OCI-M2 (cell line): Measurements from ENCODE around the gene FKRP.
"Not testable (repeated sequence)": the region's sequence is repeated elsewhere in the genome, so short reads cannot be mapped to it uniquely, and the experiment has no call there.

Experiments
- DNase-seq: peaks from one replicate; lab custom pipeline; 2025; ENCODE audit not compliant: unreplicated experiment; lab: John Stamatoyannopoulos, UW

Gene FKRP, protein sequence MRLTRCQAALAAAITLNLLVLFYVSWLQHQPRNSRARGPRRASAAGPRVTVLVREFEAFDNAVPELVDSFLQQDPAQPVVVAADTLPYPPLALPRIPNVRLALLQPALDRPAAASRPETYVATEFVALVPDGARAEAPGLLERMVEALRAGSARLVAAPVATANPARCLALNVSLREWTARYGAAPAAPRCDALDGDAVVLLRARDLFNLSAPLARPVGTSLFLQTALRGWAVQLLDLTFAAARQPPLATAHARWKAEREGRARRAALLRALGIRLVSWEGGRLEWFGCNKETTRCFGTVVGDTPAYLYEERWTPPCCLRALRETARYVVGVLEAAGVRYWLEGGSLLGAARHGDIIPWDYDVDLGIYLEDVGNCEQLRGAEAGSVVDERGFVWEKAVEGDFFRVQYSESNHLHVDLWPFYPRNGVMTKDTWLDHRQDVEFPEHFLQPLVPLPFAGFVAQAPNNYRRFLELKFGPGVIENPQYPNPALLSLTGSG

DNA sequence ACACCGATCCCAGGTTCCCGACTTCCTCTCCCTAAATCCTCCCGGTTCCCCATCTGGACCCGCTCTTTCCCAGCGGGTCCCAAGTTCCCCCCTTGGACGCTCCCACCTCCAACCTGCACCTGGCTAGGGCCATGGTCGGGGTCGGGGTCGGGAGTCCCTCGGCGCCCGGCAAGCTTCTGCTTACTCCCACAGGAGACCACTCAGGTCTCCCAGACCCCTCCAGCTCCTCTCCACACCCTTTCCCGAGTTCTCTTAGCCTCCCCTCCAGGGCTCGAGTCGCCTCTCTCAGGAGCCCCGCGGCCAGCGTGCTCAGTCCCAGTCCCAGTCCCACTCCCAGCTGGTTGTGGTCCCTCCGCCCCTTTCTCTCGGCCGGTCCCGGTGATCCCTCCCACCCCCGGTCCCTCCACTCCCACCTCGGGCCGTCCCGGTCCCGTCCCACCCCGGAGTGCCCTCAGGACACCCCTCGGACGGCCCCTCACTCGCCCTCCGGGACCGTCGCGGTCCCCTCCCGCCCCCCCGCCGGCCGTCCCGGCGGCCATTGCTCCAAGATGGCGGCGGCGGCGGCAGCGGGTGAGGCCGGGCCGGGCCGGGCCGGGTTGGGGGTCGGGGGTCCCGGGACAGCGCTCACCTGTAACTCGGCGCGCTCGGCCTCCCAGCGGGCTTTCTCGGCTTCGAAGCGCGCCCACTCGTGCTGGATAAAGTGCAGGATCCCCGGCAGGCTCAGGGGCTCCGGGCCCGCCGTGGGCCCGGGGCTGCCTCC lies at the start of gene FKRP:
Gene FKRP, plus strand, starts transcription at position 537 of the 760 bp plus-strand sequence. CDS start 9,394 bp downstream, outside the sequence.
- no peak for DNase-seq

DNA sequence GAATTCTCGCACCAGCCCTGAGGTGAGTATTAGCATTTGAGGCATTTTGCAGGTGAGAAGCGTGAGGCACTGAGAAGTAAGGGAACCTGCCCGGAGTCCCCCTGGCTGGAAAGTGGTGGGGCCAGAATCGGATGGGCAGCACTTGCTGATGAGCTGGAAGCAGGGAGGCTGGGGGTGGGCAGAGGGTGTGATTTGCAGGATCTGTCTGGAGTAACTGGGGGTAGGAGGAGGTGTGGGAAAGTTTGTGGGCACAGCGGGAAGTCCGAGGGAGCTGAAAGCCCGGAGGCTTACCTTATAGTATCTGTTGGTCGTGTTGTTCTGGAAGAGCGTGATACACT lies 49.0 kb upstream of the FKRP start:
- no peak for DNase-seq

DNA sequence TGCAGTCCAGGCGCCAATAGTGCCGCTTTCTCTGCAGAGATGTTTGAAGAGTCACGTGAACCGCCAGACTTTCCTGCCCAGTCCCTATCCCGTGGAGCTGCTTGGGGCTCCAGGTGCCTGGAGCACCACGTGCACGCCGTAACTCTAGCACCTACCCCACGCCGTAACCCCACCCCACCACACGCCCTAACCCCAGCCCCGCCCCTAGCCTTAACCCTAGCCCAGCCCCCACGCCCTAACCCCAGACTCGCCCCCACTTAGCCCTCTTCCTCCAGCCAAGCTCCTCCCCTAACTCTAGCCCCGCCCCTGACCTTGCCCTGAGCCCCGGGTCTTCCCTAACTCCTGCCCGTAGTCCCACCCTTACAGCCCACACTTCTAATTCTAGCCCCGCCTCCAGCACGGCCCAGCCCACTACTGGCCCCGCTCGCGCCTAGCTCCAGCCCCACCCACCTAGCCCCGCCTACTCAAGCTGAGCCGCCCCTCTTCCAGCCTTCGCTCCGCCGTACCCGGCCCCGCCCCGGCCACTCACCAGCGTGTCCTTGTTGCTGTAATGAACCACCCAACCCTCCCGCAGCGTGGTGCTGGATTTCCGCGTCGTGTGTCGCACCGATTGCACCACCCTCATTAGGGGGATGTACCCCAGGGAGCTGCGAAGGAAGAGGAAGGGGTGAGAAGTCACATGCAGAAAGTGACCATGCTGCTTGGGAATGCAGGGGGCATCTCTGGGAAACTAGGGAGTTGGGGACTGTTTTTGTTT lies 48.5 kb upstream of the FKRP start:
- DNase-seq: no peak

DNA sequence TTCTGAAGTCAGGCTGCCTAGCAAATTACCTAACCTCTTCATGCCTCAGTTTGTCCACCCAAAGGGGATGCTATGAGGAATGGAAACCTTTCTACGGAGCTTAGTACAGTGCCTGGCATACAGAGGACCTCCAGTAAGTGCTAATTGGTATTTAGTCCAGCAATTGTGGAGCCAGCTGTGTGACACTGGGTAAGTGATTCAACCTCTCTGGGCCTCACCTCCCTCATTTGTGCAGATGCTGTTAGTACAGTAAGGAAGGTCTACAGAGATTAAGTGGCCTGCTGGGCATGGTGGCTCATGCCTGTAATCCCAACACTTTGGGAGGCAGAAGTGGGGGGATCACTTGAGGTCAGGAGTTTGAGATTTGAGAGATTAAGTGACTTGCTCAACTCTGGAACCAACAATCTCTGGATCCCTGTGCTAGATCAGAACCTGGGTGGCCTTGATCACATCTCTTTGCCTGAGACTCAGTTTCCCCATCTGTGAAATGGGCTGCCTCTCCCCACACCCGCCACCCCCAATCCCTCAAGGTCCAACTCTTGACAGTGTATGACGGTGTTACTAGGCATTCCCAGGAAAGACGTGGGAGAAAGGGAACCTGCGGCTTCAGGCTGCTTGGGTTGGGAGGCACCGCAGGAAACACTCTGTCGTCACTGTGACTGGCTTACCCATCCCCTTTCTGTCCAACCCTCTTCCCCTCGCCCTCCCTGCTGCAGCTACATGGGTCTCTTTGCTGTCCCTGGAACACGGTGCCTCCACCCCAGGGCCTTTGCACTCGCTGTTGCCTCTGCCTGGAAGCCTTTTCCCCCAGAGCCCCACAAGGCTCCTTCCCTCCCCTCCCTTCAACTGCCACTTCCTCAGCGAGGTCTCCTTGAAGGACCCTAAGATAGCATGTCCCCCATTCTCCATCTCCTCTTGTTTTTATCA lies 47.2 kb upstream of the FKRP start:
- no peak for DNase-seq

DNA sequence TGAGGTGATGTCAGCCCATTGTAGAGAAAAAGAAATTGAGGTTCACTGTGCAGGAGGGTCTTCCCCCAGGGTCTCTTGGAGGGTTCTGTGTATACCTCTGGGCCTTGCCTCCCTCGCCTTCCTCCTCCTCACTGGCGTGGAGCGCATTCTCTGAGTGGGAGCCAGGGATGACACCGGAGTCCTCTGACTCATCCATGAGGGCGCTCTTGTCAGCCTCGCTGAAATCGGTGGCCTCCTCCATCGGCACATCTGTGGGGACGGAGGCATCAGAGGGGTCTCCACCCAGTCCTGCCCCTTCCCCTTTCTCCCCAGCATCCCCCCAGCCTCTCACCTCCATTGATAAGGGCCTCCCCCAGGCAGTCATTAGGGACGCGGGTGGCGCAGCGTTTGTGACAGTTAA lies 45.2 kb upstream of the FKRP start:
- DNase-seq: no peak

DNA sequence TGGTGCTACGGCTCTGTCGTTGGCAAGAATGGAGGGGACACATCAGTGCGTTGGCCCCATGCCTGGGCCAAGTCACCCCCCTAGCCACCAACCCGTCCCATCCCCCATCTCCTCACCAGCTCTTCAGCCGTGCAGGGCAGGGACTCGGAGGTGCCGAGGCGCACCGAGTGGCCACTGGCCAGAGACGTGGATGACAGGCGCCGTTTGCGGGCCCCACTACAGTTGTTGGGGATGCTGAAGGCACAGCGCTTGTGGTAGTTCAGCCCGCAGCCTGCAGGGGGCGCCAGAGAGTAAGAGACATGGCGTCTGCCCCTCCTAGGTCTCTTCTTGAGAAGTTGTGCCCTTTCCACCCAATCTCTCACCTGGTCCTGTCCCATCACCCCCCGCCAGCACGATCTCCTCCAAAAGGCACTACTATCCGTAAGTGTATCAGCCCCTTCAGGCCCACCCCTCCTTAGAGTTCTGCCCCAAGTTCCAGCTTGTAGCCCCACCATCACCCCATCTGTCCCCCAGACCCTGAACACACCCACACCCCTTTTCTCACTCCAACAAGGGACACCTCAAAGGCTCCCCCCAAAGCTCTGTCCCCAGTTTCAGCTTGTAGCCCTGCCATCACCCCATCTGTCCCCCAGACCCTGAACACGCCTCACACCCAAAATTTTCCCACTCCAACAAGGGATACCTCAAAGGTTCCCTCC lies 41.3 kb upstream of the FKRP start:
- peak; percentile 35 for DNase-seq

DNA sequence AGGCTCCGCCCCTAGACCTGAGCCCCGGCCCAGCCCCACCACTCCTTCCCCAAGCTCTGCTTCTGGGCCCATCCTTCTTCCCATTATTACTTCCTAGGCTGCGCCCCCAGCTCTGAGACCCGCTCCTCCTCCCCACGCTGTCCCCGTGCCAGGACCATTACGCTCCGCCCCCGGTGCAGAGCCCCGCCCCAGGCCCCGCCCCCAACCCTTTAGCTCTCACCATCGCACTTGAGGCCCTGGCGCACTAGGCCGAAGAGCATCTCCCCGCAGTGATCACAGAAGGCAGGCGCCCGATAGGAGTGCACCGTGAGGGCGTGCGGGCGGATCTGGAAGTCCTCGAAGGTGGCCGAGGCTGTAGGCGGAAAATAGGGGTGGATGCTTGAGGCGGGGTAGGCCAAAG lies 35.2 kb upstream of the FKRP start:
- no peak for DNase-seq

DNA sequence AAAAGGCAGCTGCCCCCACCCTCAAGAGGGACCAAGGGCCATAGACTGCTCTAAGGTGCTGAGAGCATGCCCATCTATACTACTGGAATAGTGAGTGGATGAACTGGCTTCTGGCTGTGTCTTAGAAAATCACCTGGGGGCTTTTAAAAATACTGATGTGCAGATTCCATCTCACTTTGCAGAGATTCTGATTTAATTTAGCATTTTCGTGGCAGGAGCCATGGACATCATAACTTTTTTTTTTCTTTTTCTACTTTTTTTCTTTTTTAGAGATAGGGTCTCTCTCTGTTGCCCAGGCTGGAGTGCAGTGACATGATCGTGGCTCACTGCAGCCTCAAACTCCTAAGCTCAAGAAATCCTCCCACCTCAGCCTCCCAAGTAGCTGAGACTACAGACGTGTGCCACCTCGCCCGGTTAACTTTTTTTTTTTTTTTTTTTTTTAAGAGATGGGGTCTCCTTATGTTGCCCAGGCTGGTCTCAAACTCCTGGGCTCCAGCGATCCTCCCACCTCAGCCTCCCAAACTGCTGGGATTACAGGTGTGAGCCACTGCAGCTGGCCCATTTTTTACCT lies 33.0 kb upstream of the FKRP start:
- not testable (repeated sequence) for DNase-seq

DNA sequence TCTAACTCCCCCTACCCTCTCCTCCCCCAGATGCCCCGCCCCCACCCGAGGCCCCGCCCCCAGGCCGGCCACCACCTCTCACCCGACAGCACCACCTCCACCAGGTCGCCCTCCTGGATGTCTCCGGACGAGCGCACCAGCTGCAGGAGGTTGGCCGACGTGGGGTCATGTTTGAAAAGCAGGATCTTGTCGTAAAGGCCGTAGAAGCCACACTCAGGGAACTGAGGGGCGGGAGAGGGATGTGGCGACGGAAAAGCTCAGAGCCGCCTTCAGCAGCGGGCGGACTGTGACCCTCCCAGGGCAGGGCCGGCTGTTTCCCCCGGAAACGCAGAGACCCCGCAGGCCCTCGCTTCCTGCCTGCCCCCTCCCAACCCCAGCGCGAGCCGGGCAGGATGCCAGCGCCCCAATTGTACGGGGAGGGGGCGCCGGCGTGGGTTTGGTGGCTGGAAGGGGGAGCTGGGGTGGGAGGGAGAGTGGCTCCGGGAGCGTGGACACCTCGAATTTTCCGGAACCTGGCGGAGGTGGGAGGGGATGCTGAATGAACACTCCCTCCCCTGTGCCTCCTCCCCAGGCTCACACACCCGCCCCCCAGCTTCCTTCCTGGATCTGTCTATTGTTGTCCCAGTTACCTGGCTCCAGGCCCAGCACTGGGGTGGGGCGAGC lies 31.9 kb upstream of the FKRP start:
- no peak for DNase-seq

DNA sequence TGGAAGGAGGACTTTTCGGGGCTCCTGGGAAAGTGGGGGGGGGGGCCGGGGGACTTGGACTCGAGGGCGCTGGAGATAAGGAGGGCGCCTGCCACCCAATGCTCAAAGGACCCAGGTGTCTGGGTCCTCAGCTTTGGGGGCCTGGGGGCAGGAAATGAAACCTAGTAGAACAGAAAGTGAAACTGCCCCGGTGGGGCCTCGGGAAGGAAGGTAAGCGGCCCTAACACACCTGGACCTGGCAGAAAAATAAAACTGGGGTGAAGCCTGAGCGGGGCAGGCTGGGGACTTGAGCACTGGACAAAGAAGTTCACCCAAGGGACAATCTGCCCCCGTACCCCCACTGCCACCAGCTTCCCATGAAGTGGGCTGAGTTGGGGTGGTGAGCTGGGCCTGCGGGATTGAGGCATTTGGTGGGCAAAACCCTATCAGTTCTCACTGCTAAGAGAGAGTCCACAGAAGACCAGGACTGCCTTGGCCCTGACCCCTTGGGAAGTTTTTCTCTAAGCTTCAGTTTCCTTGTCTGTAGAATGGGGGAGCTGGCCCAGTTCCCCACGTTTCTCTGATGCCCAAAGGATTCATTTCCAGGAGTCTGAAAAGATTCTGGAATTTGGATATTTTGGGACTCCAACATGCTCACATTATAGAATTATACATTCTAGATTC lies 31.3 kb upstream of the FKRP start:
- no peak for DNase-seq

DNA sequence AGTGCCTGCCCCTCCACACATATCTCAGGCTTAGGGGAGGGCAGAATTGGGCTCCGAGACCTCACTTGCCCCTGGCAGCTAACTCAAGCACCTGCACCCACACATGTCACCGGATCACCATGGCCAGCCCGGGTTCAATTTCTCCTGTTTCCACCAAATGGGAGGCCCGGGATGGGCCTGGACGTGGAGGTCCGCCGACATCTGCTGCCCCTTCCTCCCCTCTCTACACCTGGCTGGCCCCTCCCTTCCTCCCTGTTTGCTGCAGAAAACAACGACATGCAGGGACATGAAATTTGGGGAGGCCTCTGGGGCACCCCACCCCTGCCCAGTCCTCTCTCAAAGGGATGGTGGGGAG lies 30.3 kb upstream of the FKRP start:
- no peak for DNase-seq

DNA sequence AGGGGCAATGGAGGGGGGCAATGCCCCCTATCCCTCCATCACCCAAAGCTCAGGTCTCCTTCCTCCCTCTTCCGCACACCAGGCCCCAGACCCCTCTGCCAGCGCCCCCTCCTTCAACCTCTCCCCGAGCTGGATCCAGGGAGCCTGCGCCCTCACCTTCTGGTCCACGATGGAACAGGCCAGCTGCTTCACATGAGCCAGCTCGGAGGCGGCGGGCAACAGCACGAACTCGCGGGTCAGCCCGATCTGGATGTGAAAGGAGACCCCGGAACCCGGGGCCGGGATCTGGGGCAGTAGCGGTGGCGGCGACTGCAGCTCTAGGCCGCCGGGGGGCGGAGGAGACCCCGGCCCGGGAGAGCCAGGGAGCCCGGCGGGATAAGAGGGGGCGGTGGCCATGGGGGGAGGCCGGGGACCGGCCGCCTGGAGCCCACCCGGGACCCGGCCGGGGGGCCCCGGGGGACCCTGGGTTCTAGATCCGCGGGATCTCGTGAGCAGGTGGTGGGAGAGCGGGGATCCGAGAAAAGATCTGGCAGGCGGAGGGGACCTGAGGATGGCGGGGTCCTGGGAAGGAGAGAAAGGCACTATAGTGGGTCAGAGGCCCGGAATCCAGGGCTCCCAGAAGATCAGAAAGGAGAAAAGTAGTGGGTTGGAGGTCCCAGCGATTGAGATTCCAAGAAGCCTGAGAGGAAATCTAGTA lies 29.7 kb upstream of the FKRP start:
- DNase-seq: no peak

DNA sequence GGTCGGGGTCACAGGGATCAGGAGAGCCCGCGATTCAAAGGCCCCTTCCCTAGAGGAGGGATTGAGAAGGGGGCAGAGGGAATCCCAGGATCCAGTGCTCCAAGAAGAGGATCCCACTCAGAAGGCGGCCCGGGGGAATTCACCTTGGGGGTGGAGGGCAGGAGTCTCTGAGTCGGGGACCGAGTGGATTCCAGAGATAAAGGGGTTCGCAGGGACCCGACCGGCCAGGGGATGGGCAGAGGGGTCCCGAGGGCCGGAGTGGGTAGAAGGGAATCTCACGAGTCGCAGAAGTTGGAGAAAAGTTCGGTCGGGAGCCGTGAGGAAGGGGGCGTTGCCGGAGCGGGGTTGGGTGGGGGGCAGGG lies 29.2 kb upstream of the FKRP start:
- DNase-seq: no peak

DNA sequence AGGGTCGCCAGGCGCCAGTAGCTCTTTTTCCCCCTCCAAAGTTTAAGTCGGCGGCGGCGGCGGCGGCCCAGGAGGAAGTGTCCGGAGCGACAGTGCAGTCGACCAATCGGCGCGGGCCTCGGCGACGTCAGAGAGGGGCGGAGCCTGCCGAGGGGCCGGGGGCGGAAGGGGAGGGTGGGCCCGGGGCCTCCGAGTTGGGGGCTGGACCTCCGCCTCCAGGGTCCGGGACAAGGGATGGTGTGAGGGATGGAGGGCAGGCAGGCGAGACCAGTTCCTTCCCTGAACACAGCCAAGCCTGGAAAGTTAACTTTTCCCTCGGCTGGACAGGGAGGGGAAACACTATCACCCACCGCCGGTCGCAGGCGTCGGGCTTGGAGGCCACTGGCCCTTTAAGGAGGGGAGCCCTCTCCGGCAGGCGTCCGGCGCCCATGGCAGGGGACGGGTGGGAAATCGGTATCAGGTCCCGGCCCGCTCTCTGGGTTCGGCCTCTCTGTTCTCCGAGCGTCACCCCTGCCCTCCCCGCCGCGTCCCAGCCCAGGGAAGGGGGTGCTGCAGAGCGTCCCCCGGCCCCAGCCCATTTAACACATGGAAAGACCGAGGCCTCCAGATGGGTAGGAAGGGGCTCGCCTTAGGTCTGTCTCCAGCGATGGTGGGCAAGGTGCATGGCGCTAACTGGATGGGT lies 28.7 kb upstream of the FKRP start, which contains the start of gene PRKD2:
Gene PRKD2, minus strand, starts transcription at position 81 of the 682 bp plus-strand sequence. CDS start 744 bp downstream, outside the sequence.
- DNase-seq: peak; percentile 55

DNA sequence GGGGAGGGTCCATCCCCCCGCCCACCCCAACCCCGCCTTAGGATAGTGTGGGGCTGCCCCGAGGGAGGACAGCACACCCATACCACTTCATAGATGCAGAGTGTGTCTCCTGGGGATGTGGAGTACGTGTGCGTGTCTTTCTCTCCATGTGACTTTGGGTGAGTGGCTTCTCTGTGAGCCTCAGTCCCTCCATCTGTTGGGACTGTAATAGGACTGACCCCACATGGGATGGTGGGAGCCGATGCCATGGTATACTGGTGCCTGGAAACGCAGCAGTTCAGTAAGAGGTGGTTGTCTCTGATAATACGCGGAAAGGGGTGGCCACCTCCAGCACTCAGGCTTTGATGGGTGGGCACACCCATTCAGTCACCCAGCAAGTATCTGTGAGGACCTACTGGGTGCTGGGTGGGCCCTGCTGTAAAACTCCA lies 28.1 kb upstream of the FKRP start:
- no peak for DNase-seq

DNA sequence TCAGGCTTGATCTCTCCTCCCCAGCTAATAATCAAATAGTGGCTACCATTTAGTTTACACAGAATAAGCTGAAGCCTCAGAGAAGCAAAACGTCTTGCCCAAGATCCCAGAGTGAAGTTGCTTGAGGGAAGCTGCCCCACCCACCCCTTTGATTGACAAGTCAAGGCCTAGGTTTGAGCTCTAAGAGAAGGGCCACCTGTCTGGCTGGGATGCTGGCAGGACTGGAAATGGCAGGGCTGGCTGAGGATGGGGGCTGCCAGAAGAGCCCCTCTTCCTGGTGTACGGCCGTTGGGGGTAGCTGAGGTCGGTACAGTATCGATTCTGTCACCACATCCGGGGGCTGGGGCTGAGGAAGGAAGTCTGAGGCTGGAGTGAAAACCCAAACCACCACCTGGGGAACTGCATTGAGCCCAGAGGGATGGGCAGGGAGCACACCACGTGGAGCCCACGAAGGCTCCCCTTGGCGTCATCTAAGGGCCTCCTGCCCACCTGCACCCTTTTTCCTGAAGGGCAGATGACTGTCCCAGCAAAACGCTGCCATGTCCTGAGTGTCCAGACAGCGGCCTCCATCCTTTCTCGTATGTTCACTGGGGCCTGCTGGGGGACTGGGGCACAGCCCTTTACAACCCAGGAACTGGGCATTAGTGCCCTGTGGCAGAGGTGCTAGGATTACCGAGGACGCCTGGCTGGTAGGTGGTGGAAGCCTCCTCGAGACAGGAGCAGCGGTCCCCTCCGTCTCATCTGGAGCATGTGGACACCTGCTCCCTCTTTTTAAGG lies 27.5 kb upstream of the FKRP start:
- DNase-seq: no peak
